DOHH2 (cell line): ENCODE data around the gene IL1RN.

Experiments used
- H3F3A ChIP-seq: fragments of 200-600 bp; sonication (generic), shearing (Covaris generic); 2 replicates; pipeline ENCODE4 v1.6.0; 2016; ENCODE audit warnings: antibody characterized with exemption, mild to moderate bottlenecking; ENCODE audit not compliant: control insufficient read depth, insufficient read depth
- H3K27ac ChIP-seq: fragments of 200-600 bp; sonication (generic); 2 replicates; pipeline ENCODE4 v1.5.1; 2014; ENCODE audit warnings: low read depth, mild to moderate bottlenecking, low read length, moderate library complexity
- H3K27me3 ChIP-seq: fragments of 200-600 bp; sonication (generic); 2 replicates; pipeline ENCODE4 v1.6.1; 2014; ENCODE audit warnings: mild to moderate bottlenecking, low read length, mixed read lengths; ENCODE audit not compliant: control insufficient read depth
- H3K36me3 ChIP-seq: fragments of 200-600 bp; sonication (generic); 2 replicates; pipeline ENCODE4 v1.6.1; 2014; ENCODE audit warnings: mild to moderate bottlenecking, low read length, moderate library complexity, mixed read lengths; ENCODE audit not compliant: control insufficient read depth
- H3K4me1 ChIP-seq: fragments of 200-600 bp; sonication (generic); 2 replicates; pipeline ENCODE4 v1.6.1; 2014; ENCODE audit warnings: mild to moderate bottlenecking, low read length, mixed read lengths; ENCODE audit not compliant: control insufficient read depth
- H3K4me2 ChIP-seq: fragments of 200-600 bp; sonication (generic); 2 replicates; pipeline ENCODE4 v1.6.0; 2014; ENCODE audit warnings: mild to moderate bottlenecking, low read length, moderate library complexity
- H3K4me3 ChIP-seq: fragments of 200-600 bp; sonication (generic); 2 replicates; pipeline ENCODE4 v1.5.1; 2014; ENCODE audit warnings: mild to moderate bottlenecking, low read length, mixed read lengths
- H3K79me2 ChIP-seq: fragments of 200-600 bp; sonication (generic); 2 replicates; pipeline ENCODE4 v1.6.1; 2014; ENCODE audit warnings: mild to moderate bottlenecking, low read length, mixed read lengths; ENCODE audit not compliant: control insufficient read depth
- H3K9me2 ChIP-seq: fragments of 200-600 bp; sonication (generic); replicated peaks from 2 replicates; pipeline ENCODE4 v1.6.1; 2014; ENCODE audit warnings: mild to moderate bottlenecking, low read length, mixed read lengths; ENCODE audit not compliant: control insufficient read depth
- H3K9me3 ChIP-seq: fragments of 200-600 bp; sonication (generic); 2 replicates; pipeline ENCODE4 v1.6.1; 2014; ENCODE audit warnings: antibody characterized with exemption, low read length, mixed read lengths; ENCODE audit not compliant: control insufficient read depth, insufficient read depth
- H4K20me1 ChIP-seq: fragments of 200-600 bp; sonication (generic); 2 replicates; pipeline ENCODE4 v1.6.0; 2014; ENCODE audit warnings: low read depth, mild to moderate bottlenecking, antibody characterized with exemption, low read length, moderate library complexity; ENCODE audit not compliant: control insufficient read depth, insufficient read depth
- EZH2phosphoT487 ChIP-seq: fragments of 200-600 bp; sonication (generic); IDR thresholded peaks from 2 replicates; pipeline ENCODE4 v1.6.1; 2017; ENCODE audit warnings: borderline replicate concordance, mild to moderate bottlenecking, antibody characterized with exemption, low read length, moderate library complexity, mixed read lengths
- TF ChIP-seq, protein P1 (sequence below): fragments of 200-600 bp; sonication (generic); IDR thresholded peaks from one replicate; pipeline ENCODE4 v1.5.1; 2014; ENCODE audit warnings: antibody characterized with exemption, mild to moderate bottlenecking, low read depth, low read length; ENCODE audit not compliant: poor library complexity, severe bottlenecking

Gene IL1RN

DNA sequence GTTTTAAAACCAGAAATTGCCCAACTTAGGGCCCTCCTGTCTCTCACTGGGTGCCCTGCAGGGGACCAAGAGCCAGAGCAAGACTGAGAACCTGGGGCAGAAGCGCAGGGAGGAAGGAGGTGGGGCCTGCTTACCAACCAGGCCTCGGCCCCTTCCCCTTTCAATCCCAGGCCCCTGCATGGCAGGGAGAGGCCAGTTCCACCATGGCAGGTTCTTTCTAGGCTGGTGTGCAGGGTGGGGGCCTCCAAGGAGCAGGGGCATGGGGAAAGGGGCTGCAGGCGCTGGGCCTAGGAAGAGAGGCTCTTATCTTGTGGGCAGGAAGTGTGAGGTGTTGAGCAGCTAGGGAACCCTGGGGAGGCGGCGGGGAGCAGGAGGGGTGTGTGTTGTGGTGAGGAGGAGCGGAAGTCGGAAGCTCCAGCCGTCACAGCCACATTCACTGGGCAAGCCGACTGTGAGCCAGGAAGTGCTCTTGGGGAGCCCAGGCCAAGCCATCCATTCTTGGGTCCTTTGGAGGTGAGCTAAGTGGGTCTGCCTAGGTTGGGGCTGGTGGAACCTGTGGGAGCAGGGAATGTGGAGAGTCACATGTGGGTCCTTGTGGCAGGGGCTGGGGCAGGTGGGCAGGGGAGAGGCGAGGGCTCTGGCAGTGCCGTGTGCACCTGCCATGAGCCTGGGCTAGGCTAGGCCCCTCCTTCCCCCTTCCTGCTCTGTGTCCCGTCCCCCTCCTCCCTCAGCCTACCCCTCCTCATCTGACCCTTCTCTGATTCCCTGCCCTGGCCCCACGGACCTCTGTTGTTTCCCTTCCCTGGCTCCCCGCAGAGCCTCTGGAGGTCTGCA lies 46.4 kb downstream of the IL1RN start, which contains the start of gene PSD4:
Gene PSD4, plus strand, starts transcription at position 430 of the 834 bp plus-strand sequence. CDS start 8,486 bp downstream, outside the sequence.
- Histone ChIP-seq H3K4me1 (peaks cover 38% of the 10 kb centered on the region), H3K79me2 (peaks cover 56% of the 10 kb centered on the region), H4K20me1 (peaks cover 31% of the 10 kb centered on the region), H3K9me3 (no peaks in the 10 kb centered on the region), H3F3A (peaks cover 11% of the 10 kb centered on the region), H3K4me3 (peak within 1 kb of the TSS; percentile 97), H3K36me3 (peaks cover 45% of the 10 kb centered on the region), H3K27ac (peak within 1 kb of the TSS; percentile 93), H3K4me2 (peak within 1 kb of the TSS; percentile 100), H3K9me2 (no peaks in the 10 kb centered on the region), H3K27me3 (no peaks in the 10 kb centered on the region)
- no peak for TF ChIP-seq EZH2phosphoT487
- TF ChIP-seq, protein P1, sequence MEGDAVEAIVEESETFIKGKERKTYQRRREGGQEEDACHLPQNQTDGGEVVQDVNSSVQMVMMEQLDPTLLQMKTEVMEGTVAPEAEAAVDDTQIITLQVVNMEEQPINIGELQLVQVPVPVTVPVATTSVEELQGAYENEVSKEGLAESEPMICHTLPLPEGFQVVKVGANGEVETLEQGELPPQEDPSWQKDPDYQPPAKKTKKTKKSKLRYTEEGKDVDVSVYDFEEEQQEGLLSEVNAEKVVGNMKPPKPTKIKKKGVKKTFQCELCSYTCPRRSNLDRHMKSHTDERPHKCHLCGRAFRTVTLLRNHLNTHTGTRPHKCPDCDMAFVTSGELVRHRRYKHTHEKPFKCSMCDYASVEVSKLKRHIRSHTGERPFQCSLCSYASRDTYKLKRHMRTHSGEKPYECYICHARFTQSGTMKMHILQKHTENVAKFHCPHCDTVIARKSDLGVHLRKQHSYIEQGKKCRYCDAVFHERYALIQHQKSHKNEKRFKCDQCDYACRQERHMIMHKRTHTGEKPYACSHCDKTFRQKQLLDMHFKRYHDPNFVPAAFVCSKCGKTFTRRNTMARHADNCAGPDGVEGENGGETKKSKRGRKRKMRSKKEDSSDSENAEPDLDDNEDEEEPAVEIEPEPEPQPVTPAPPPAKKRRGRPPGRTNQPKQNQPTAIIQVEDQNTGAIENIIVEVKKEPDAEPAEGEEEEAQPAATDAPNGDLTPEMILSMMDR, result peak; percentile 18

GRCh38 chr2:113174376-113174750 lies 47.0 kb downstream of the IL1RN start:
- Histone ChIP-seq H3K36me3 (peaks cover 51% of the 10 kb centered on the region), H3K4me3 (peak overlapping the region; percentile 97), H3K9me2 (no peaks in the 10 kb centered on the region), H3K4me1 (peaks cover 33% of the 10 kb centered on the region), H3F3A (peaks cover 11% of the 10 kb centered on the region), H3K79me2 (peaks cover 62% of the 10 kb centered on the region), H4K20me1 (peaks cover 35% of the 10 kb centered on the region), H3K27me3 (no peaks in the 10 kb centered on the region), H3K4me2 (peak overlapping the region; percentile 100), H3K9me3 (no peaks in the 10 kb centered on the region), H3K27ac (peak overlapping the region; percentile 93)
- TF ChIP-seq, protein P1, result peak; percentile 70
- no peak for TF ChIP-seq EZH2phosphoT487

GRCh38 chr2:113175042-113175628 lies 47.7 kb downstream of the IL1RN start:
- Histone ChIP-seq H3K9me2 (no peaks in the 10 kb centered on the region), H3K4me2 (peak overlapping the region; percentile 100), H4K20me1 (peaks cover 36% of the 10 kb centered on the region), H3K36me3 (peaks cover 59% of the 10 kb centered on the region), H3K4me1 (peaks cover 33% of the 10 kb centered on the region), H3K4me3 (peak overlapping the region; percentile 97), H3K27ac (peak overlapping the region; percentile 93), H3K9me3 (no peaks in the 10 kb centered on the region), H3K79me2 (peaks cover 70% of the 10 kb centered on the region), H3K27me3 (no peaks in the 10 kb centered on the region), H3F3A (peaks cover 11% of the 10 kb centered on the region)
- TF ChIP-seq EZH2phosphoT487, result no peak
- TF ChIP-seq, protein P1, result no peak
